IPS DF 19.7 (cell line): ENCODE measurements around the gene ZMIZ1.

ENCODE experiments used
- DNase-seq: peaks from one replicate; pipeline ENCODE4 v3.0.0-alpha.2; 2013; ENCODE audit warnings: low read depth, low spot score

The ZMIZ1 gene

GRCh38 chr10:79304479-79305087, 235.8 kb downstream of the ZMIZ1 start:
- DNase-seq, result no peak

- no peak for DNase-seq
Measured at GRCh38 chr10:79305515-79305914, 236.7 kb downstream of the ZMIZ1 start.

- no peak for DNase-seq
Measured at GRCh38 chr10:79305988-79306387, 237.2 kb downstream of the ZMIZ1 start.

GRCh38 chr10:79306644-79307220, 238.0 kb downstream of the ZMIZ1 start:
- DNase-seq, result no peak

- no peak for DNase-seq
Measured at GRCh38 chr10:79308016-79308415, 239.2 kb downstream of the ZMIZ1 start.

- no peak for DNase-seq
Measured at GRCh38 chr10:79308969-79309665, 240.4 kb downstream of the ZMIZ1 start.

GRCh38 chr10:79310200-79310865, 241.6 kb downstream of the ZMIZ1 start:
- no peak for DNase-seq

- DNase-seq, result no peak
Measured at GRCh38 chr10:79310911-79311573, 242.3 kb downstream of the ZMIZ1 start.

- DNase-seq, result no peak
Measured at GRCh38 chr10:79311581-79312407, 243.0 kb downstream of the ZMIZ1 start.

- no peak for DNase-seq
Measured at GRCh38 chr10:79312601-79313187, 243.9 kb downstream of the ZMIZ1 start.

GRCh38 chr10:79313320-79313719, 244.6 kb downstream of the ZMIZ1 start:
- DNase-seq, result no peak

GRCh38 chr10:79313911-79314439, 245.2 kb downstream of the ZMIZ1 start:
- DNase-seq, result no peak

GRCh38 chr10:79314761-79315601, 246.2 kb downstream of the ZMIZ1 start:
- no peak for DNase-seq

GRCh38 chr10:79315602-79315920, 246.8 kb downstream of the ZMIZ1 start:
- no peak for DNase-seq

GRCh38 chr10:79316671-79317431, 248.1 kb downstream of the ZMIZ1 start:
- DNase-seq, result no peak

GRCh38 chr10:79318369-79318768, 249.6 kb downstream of the ZMIZ1 start:
- DNase-seq, result no peak

- DNase-seq, result no peak
Measured at GRCh38 chr10:79319115-79319771, 250.5 kb downstream of the ZMIZ1 start.

GRCh38 chr10:79320316-79320715, 251.6 kb downstream of the ZMIZ1 start:
- no peak for DNase-seq
